GM18508 (cell line): Measurements from ENCODE around the gene GREB1L.
"Not testable (repeated sequence)": the region's sequence is repeated elsewhere in the genome, so short reads cannot be mapped to it uniquely, and the experiment has no call there.

Source experiments
- ATAC-seq: cut with Tn5 transposase; IDR thresholded peaks from one replicate; pipeline ENCODE4 v1.9.1; 2021; ENCODE audit warnings: moderate number of reproducible peaks; ENCODE audit not compliant: insufficient read depth, unreplicated experiment

Gene GREB1L

DNA sequence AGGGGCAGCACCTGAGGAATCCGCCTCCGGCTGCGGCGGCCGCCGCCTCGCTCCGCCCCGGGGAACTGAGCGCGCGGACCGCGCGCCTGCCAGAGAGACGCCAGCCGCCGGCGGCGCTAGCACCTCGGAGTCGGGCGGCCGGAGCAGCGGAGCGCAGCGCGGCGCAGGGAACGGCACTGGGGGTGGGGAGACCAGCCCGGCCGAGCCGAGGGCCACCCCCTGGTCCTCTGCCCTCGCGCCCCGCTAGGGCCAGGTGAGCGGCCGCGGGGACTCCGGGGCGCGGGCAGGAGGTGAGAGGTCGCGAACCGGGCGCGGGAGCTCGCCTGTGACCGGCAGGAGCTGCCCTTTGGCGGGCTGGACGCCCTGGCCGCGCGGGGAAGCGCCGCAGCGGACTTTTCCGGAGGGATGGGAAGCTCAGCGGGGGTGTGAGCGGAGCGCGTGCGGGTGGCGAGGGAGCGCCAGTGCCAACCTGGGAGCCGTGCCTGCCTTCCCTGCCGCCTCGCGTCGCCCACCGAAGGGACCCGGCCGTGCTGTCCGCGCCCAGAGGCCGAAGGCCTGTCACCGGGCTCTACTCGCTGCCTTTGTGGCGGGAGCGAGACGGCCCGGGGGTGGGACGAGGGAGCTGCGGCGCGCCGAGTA lies at the start of gene GREB1L:
Gene GREB1L, plus strand, starts transcription at position 92 of the 639 bp plus-strand sequence. CDS start 141,287 bp downstream, outside the sequence.
- no peak for ATAC-seq

DNA sequence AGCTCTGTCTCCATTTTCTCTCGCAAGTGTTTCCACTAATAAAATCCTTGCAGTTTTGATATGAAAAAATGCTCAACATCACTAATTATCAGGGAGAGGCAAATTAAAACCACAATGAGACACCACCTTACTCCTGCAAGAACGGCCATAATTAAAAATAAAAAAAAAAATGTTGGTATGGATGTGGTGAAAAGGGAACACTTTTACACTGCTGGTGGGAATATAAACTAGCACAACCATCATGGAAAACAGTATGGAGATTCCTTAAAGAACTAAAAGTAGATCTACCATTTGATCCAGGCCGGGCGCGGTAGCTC lies 49.8 kb upstream of the GREB1L start:
- ATAC-seq = no peak

DNA sequence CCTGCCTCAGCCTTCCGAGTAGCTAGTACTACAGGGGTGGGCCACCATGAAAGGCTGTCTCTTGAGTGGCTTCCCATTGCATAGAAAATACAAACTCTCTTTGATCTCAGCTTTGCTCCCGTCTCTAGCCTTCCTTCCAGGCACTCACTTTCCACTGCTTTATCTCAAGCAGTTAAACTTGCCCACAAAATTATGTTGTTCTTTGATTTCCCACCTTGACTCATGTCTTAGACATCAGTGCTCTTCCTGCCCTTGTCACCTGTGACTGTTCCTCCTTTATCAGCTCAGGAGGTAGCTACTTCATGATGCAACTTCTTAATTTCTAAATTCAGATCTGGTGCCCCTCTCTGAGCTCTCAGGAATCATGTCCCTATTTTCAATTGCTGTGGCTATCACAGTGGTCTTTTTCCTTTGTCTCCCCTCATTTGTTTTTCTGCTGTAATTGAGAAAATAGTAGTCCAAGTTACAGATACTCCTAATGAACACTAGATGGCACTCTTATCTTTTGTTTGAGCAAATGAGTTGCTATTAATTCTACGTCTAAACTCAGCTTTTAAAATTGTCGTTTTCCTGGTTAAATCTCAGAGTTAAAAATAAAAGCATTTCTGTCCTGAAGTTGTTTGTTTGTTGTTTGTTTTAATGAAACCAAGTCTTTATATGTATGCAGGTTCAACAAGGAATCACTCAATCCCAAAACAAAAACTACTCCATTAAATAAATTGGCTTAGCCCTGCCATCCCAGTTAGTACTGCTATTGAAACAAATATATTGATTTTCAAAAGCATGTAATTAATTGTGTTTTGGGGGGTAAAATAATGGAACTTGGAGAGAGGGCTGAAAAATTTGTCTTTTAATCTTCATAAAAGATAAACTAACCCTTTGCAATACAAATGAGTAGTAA lies 46.9 kb upstream of the GREB1L start:
- no peak for ATAC-seq

DNA sequence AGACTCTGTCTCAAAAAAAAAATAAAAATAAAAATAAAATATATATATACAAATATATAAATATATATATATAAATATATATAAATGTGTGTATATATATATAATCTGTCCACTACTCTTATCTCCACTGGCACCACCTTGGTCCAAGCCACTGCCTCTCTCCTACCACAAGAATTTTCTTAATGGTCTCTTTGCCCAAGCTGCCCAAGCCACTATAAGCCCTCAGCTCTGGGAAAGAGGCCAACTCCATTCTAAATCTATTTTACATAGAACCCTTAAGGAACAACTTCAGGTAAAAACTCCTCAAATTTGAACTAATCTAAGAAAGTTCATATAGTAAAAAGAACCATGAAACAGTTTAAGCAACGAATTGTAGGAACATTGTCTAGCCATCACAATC lies 45.6 kb upstream of the GREB1L start:
- no peak for ATAC-seq

DNA sequence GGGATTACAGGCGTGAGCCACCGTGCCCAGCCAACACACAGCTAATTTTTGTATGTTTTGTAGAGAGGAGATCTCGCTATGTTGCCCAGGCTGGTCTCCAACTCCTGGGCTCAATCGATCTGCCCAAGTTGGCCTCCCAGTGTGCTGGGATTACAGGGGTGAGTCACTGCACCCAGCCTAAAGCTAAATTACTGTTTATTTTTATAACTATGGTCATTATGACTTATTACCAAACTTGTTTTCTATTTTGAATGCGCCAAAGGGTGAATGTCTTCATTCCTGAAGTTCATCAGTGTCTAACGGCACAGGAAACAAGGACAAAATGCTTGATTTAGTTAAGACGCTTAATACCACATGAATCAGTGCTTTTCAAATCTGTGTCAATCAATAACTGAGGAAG lies 38.9 kb upstream of the GREB1L start:
- ATAC-seq = no peak

DNA sequence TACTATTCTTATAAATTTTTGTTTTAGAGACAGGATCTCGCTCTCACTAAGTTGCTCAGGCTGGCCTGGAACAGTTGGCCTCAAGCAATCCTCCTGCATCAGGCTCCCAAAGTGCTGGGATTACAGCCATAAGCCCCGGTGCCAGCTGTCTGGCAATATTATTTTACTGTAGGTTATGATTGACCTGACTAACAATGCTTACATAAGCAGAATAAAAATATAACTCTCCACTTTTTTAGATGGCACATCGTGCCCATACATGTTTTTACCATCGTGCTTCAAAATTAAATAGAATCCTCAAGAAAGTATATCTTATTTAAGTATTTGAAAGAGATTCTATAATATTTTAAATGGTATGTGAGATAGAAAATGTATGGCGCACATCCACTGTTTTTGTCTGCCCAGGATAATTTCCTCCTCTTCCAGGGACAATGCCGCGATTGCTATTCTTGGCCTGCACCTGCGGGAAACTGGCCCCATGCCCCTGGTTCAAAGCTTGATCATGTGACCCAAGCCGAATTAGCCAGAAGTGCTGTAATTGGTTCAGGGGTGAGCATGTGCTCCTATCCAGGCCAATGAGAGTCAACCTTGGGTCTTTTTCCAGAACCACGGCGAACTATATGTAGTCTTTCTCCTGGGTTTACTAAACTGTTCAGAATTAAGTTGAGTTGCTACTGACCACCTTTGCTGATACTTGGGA lies 38.3 kb upstream of the GREB1L start:
- no peak for ATAC-seq

DNA sequence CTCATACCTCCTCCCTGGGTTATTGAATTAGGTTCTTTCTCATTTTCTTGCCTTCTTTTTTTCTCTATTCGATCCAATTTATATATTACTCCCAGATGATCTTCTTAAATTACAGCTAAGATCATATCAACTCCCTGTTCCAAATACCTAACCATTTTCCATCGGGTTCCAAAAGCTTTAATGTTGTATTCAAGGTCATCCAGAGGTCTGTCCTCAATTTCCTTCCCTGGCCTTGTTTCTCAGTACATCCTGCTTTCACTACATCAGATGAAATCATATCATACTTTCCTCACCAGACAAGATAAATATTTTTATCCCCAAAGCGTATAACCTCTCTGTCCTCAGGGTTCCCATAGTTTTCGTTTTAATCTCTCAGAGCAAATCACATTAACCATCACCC lies 36.3 kb upstream of the GREB1L start:
- no peak for ATAC-seq

DNA sequence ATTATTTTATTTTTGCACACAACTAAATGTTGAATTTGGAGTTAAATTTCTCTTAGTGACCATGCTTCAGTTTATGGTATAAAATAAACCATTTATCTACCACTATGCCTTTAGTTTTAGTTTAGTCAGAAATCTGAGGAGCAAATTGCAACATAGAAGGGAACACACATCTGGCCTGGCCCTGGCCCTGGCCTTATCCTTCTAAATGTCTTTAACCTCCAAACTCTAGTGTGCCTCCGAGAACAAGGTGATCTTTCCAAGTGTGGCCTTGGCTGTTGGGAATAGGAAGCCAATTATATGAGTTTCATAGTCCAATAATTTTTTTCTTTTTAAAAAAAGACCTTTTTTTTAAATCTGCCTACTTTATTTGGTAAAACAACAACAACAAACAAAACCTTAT lies 31.8 kb upstream of the GREB1L start:
- no peak for ATAC-seq

DNA sequence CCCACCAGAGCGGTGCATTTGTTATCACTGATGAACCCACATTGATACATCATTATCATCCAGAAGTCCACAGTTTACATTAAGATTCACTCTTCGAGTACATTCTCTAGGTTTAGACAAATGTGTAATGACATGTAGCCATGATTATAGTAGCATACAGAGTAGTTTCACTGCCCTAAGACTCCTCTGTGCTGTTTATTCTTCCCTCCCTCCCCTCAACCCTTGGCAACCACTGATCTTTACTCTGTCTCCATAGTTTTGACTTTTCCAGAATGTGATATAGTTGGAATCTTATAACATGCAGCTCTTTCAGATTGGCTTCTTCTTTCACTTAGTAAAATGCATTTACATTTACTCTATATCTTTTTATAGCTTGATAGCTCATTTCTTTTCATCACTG lies 31.2 kb upstream of the GREB1L start:
- ATAC-seq = no peak

DNA sequence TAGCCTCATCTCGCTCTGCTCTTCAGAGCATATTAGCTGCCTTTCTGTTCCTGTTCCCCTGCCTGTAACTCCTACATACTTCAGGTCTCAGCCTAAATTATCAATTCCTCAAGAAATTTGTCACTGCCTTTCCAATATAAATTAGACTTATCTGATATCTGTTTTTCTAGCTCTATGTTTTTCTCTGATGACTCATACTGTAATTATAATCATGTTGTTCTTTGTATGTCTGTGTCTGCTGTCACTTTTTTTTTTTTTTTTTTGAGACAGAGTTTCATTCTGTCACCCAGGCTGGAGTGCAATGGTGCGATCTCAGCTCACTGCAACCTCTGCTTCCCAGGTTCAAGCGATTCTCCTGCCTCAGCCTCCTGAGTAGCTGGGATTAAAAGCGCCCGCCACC lies 27.6 kb upstream of the GREB1L start:
- ATAC-seq = not testable (repeated sequence)

DNA sequence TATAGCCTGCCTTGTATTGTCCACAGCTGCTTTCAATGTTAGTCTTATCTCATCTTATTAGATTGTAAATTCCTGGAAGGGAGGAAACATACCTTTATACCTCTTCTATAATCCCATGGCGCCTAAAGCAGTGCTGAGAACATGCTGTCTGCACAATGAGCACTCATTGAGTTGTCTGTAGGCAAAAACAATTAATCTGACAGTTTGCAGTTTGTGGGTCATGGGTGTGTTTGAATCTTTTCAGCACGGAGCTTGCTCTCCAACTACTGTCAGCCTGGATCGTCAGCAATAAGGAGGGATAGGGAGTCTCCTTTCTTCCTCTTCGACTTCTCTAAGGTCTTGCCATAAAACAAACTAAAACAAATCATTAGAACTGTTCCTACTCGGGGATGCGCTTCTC lies 26.5 kb upstream of the GREB1L start:
- ATAC-seq = no peak

DNA sequence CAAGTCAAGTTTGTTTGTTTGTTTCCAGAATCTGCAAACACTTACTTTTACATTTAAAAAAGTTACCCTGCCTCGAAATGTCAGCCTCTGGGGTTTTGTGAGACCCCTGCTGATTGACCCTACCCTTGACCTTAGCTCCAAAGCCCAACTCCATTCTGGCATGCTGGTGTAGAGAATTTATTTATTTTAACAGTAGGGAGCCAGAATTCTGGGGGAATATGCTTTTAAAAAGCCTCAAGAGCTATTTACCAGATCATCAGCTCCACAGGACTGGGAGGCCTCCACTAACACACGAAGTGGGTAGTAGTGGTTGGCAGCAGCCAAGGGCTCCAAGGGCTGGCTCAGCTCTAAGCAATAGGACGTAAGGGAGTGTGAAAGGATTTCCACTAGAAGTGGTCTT lies 23.2 kb upstream of the GREB1L start:
- no peak for ATAC-seq

DNA sequence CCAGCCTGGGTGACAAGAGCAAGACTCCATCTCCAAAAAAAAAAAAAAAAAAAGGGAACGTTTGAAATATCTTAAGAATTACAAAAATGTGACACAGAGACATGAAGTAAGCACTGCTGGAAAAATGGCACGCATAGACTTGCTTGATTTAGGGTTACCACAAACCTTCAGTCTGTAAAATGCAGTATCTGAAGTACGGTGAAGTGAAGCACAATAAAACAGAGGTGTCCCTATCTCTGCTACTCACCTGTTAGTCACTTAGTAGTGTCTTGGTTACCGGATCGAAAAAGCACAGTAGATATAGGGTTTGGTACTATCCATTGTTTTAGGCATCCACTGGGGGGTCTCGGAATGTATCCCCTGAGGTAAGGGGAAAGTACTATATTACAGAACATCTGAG lies 11.6 kb upstream of the GREB1L start:
- ATAC-seq = no peak

DNA sequence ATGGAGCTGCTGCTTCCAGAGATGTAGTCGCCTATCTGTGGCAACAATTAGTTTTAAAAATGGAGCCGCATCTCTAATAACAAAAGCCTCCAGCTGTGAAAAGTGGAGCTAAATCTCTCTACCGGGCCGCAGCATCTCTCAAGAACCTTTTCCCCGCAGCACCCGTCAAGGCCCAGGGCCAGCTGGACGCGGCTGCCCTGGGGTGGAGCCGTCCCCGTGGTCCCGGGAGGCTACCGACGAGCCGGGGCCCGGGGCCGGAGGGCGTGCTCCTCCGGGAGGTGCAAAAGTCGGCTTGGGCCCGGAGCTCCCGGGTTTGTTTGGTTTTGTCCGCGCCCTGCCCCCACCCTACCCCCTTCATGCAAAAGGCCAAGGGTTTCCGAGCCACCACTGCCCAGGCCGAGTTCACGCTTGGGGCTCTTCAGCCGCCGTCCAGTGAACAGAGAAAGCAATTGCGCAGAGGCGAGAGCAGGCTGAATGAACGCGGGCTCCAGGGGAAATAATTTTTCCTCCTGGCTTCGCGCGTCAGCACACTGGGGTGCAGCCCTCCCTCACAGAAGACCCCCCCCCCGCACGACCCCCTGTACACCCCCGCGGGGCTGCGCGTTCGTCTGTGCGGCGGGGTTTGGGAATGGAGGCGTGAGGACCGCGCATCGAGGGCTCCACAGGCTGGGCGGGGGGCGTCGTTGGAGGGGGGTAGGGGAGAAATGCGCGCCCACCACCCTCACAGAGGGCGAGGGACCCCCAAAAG lies 557 bp upstream of the GREB1L start:
- ATAC-seq = no peak

DNA sequence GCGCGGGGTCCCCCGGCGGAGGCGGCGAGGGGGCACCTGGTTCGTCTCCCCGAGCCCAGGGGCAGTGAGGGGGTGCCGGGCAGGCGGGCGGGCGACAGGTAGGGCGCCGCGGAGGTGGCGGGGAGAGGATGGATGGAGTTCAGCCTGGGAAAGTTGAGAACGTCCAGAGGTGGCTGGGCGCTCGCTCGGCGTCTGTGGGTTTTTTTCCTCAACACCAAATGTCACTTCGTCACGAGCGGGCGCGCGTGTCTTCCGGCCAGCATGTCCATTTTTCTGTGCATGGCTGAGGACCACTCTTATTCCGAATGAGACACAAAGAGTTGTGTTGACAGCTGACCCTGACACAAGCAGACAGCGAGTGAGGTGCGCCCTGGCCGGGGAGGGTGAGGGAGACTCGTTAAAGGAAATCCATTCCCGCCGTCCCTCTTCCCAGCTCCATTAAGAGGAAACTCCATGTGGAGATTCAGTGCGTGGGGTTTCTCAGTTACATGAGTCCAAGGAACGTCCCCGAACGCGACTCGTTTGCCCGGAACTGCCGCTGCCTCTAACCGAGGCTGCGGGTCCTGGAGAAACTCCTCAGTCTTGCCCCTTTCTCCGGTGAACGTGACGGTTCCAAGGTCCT lies 859 bp downstream of the GREB1L start:
- no peak for ATAC-seq

DNA sequence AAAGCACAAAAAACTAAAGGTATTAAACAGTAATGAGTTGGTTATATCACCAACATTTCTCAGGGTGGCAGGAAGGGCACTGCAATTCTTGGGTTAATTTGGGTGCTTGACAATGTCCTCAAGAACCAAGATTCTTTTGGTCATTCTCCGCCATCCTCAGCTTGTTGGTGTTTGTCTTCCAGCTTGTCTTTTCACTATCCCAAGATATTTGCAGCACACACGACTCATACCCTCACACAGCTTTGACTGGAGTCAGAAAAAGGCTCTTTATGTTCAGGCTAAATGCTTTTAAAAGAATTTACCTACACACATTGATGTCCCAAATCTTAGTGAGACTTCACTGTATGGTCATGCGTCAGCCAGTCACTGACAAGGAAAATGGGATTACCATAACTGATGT lies 12.5 kb downstream of the GREB1L start:
- ATAC-seq = no peak

DNA sequence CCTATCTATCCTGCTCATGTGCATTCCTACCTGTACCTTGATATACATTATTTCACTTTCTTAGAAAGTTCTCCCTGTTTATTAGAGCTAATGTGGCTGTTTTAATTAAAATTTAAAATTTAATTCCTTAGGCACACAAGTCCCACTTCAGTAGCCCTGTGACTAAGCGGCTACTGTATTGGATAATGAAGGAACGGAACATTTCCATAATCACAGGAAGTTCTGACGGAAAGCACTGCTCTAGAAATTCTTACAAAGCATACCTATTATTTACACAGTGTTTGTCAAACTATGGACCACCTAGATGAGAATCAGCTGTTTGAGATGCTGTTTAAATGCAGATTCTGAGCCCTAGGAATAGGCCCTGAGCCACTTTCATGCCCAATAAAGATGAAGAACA lies 13.2 kb downstream of the GREB1L start:
- no peak for ATAC-seq

DNA sequence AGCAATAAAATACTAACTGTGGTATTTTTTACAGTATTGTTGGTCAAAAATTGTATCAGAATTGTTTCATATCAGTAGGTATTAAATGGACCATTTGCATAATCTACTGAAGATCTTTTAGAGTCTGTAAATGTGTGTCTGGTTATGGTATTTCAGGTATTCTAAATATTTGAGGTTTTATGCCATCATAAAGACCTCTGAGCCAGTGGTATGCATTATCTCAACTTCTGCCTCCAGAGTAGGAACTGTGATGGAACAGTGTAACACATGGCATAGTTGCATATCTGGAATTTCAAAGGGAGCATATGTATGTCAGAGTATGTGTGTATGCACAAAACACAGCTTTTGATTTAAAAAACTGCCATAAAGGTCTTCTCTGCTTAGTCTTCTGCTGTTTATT lies 15.4 kb downstream of the GREB1L start:
- ATAC-seq = no peak

DNA sequence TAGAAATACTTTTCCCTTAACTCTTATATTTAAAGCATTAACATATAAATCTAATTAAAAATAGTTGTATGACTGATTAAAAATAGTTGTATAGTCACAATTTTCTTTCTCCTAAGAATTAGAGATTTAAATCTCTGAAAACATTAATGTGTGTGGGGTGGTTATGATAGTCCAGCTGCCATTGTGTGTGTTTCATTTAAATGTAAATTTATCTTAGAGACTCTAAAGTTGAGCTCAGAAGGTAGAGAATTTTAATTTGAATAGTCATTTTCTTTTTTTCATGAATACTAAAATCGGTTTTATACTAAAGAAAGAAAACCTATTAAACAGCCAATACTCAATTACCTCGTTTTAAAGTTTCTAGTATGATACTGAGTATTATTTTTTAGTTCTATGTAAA lies 18.6 kb downstream of the GREB1L start:
- no peak for ATAC-seq

DNA sequence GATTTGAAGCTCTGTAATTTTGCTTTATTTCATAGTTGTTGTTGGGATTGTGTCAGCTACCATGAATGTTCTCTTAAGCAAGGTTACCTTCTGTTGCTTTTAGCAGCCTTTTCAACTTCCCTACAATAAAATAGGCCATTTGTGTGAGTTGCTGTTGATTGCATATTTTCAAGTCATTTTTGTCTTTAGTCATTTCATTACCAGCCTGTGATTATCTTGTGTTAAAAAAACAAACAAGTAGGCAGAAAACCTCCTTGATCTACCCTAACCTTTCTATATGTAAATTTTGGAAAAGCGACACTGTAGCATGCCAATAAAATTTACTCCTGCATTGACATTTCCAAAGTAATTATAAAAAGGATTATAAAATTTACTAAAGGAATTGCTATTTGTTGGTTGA lies 19.3 kb downstream of the GREB1L start:
- no peak for ATAC-seq
